ENCODE measurements around the gene PLPPR3. TPM values are rescaled to one million over a fixed set of nuclear protein-coding genes. Genes with fewer than 3 reads are reported as not detected.

PLPPR3 gene
- polyA plus RNA-seq, 1 donor from 2014 or later: 239 TPM

GRCh38 chr19:870314-870713 lies 48.6 kb upstream of the PLPPR3 start:
- Histone ChIP-seq H3K4me3 (ENCODE audit: low read length) (no peak overlapping the region), H3K9me3 (ENCODE audit: low read length) (no peaks in the 10 kb centered on the region), H3K27ac (ENCODE audit: low read length) (no peak overlapping the region), H3K79me2 (replicated peaks; ENCODE audit: insufficient read depth, low read length) (no peaks in the 10 kb centered on the region), H2AFZ (ENCODE audit: low read depth, low read length) (no peak overlapping the region), H4K20me1 (ENCODE audit: insufficient read depth) (no peaks in the 10 kb centered on the region), H3K4me2 (ENCODE audit: low read length) (no peak overlapping the region), H3K9me2 (ENCODE audit: insufficient read depth, low read length) (no peaks in the 10 kb centered on the region), H3K9ac (ENCODE audit: low read length) (no peak overlapping the region), H3F3A (ENCODE audit: insufficient read depth, low read length, poor library complexity, severe bottlenecking) (no peaks in the 10 kb centered on the region), H3K27me3 (ENCODE audit: insufficient read depth, low read depth, low read length) (no peaks in the 10 kb centered on the region), H3K36me3 (ENCODE audit: insufficient read depth, low read length) (no peaks in the 10 kb centered on the region)
- no peak for TF ChIP-seq POLR2AphosphoS5 (IDR thresholded peaks at IDR 0.05)

- H3K4me3 ChIP-seq (ENCODE audit: low read length): no peak overlapping the region
- TF ChIP-seq REST (IDR thresholded peaks at IDR 0.05; ENCODE audit: borderline replicate concordance) (no peak), EZH2 (IDR thresholded peaks at IDR 0.05; ENCODE audit: borderline replicate concordance, insufficient read depth, low read length, poor library complexity, severe bottlenecking) (no peak), TAF1 (IDR thresholded peaks at IDR 0.05; ENCODE audit: low read depth) (no peak), SMC3 (conservative IDR thresholded peaks at IDR 0.05; ENCODE audit: poor library complexity) (no peak), RAD21 (conservative IDR thresholded peaks at IDR 0.05) (no peak), CTCF (IDR thresholded peaks at IDR 0.05; ENCODE audit: poor library complexity, severe bottlenecking) (no peak), POLR2AphosphoS5 (IDR thresholded peaks at IDR 0.05) (no peak)
- no peaks in the 10 kb centered on the region for H4K20me1 ChIP-seq (ENCODE audit: insufficient read depth)
- no peak overlapping the region for H3K9ac ChIP-seq (ENCODE audit: low read length)
- no peaks in the 10 kb centered on the region for H3F3A ChIP-seq (ENCODE audit: insufficient read depth, low read length, poor library complexity, severe bottlenecking)
- no peaks in the 10 kb centered on the region for H3K9me3 ChIP-seq (ENCODE audit: low read length)
- H2AFZ ChIP-seq (ENCODE audit: low read depth, low read length): no peak overlapping the region
- no peak overlapping the region for H3K27ac ChIP-seq (ENCODE audit: low read length)
- H3K79me2 ChIP-seq (replicated peaks; ENCODE audit: insufficient read depth, low read length): no peaks in the 10 kb centered on the region
- no peaks in the 10 kb centered on the region for H3K27me3 ChIP-seq (ENCODE audit: insufficient read depth, low read depth, low read length)
- H3K4me2 ChIP-seq (ENCODE audit: low read length): no peak overlapping the region
- H3K9me2 ChIP-seq (ENCODE audit: insufficient read depth, low read length): no peaks in the 10 kb centered on the region
- H3K36me3 ChIP-seq (ENCODE audit: insufficient read depth, low read length): no peaks in the 10 kb centered on the region
Observed at GRCh38 chr19:869245-870177, 47.8 kb upstream of the PLPPR3 start.
